ENCODE measurements around the gene DOK1. TPM values are rescaled to one million over a fixed set of nuclear protein-coding genes. Genes with fewer than 3 reads are reported as not detected.

Gene DOK1
- total RNA-seq, 1 donor from 2014 or later: 27.8 TPM

GRCh38 chr2:74576211-74576862 is 21.8 kb downstream of the DOK1 start:
- Mint-ChIP-seq H3K9me3 (ENCODE audit: unreplicated experiment) (no peaks in the 10 kb centered on the region), H3K27ac (ENCODE audit: unreplicated experiment) (no peak overlapping the region), H3K27me3 (ENCODE audit: unreplicated experiment) (no peaks in the 10 kb centered on the region), H3K4me1 (ENCODE audit: unreplicated experiment) (peaks cover 29% of the 10 kb centered on the region), H3K36me3 (ENCODE audit: low read depth, unreplicated experiment) (no peaks in the 10 kb centered on the region), H3K4me3 (ENCODE audit: unreplicated experiment) (no peak overlapping the region)
- no peak for DNase-seq (ENCODE audit: low spot score)
- TF ChIP-seq CTCF (IDR thresholded peaks at IDR 0.05; ENCODE audit: unreplicated experiment): no peak

GRCh38 chr2:74576863-74577229 is 22.3 kb downstream of the DOK1 start:
- Mint-ChIP-seq H3K4me3 (ENCODE audit: unreplicated experiment) (no peak overlapping the region), H3K36me3 (ENCODE audit: low read depth, unreplicated experiment) (no peaks in the 10 kb centered on the region), H3K27me3 (ENCODE audit: unreplicated experiment) (no peaks in the 10 kb centered on the region), H3K9me3 (ENCODE audit: unreplicated experiment) (no peaks in the 10 kb centered on the region), H3K4me1 (ENCODE audit: unreplicated experiment) (peaks cover 29% of the 10 kb centered on the region), H3K27ac (ENCODE audit: unreplicated experiment) (no peak overlapping the region)
- DNase-seq (ENCODE audit: low spot score): no peak
- TF ChIP-seq CTCF (IDR thresholded peaks at IDR 0.05; ENCODE audit: unreplicated experiment): no peak

- Mint-ChIP-seq H3K36me3 (ENCODE audit: low read depth, unreplicated experiment) (no peaks in the 10 kb centered on the region), H3K27ac (ENCODE audit: unreplicated experiment) (peak overlapping the region; percentile 12), H3K9me3 (ENCODE audit: unreplicated experiment) (no peaks in the 10 kb centered on the region), H3K4me1 (ENCODE audit: unreplicated experiment) (peaks cover 29% of the 10 kb centered on the region), H3K4me3 (ENCODE audit: unreplicated experiment) (no peak overlapping the region), H3K27me3 (ENCODE audit: unreplicated experiment) (no peaks in the 10 kb centered on the region)
- no peak for TF ChIP-seq CTCF (IDR thresholded peaks at IDR 0.05; ENCODE audit: unreplicated experiment)
- DNase-seq (ENCODE audit: low spot score): no peak
Observed at GRCh38 chr2:74577448-74577847, 22.9 kb downstream of the DOK1 start.

- H3K4me3 Mint-ChIP-seq (ENCODE audit: unreplicated experiment): no peak overlapping the region
- H3K36me3 Mint-ChIP-seq (ENCODE audit: low read depth, unreplicated experiment): no peaks in the 10 kb centered on the region
- H3K9me3 Mint-ChIP-seq (ENCODE audit: unreplicated experiment): no peaks in the 10 kb centered on the region
- no peaks in the 10 kb centered on the region for H3K27me3 Mint-ChIP-seq (ENCODE audit: unreplicated experiment)
- H3K27ac Mint-ChIP-seq (ENCODE audit: unreplicated experiment): no peak overlapping the region
- DNase-seq (ENCODE audit: low spot score): no peak
- H3K4me1 Mint-ChIP-seq (ENCODE audit: unreplicated experiment): peaks cover 29% of the 10 kb centered on the region
- no peak for TF ChIP-seq CTCF (IDR thresholded peaks at IDR 0.05; ENCODE audit: unreplicated experiment)
Observed at GRCh38 chr2:74578408-74578807, 23.9 kb downstream of the DOK1 start.

GRCh38 chr2:74581463-74581862 is 26.9 kb downstream of the DOK1 start:
- H3K9me3 Mint-ChIP-seq (ENCODE audit: unreplicated experiment): no peaks in the 10 kb centered on the region
- H3K27me3 Mint-ChIP-seq (ENCODE audit: unreplicated experiment): no peaks in the 10 kb centered on the region
- H3K4me3 Mint-ChIP-seq (ENCODE audit: unreplicated experiment): no peak overlapping the region
- peaks cover 18% of the 10 kb centered on the region for H3K4me1 Mint-ChIP-seq (ENCODE audit: unreplicated experiment)
- H3K36me3 Mint-ChIP-seq (ENCODE audit: low read depth, unreplicated experiment): no peaks in the 10 kb centered on the region
- no peak for TF ChIP-seq CTCF (IDR thresholded peaks at IDR 0.05; ENCODE audit: unreplicated experiment)
- H3K27ac Mint-ChIP-seq (ENCODE audit: unreplicated experiment): no peak overlapping the region
- DNase-seq (ENCODE audit: low spot score): no peak

Measured in endothelial cell (in vitro differentiated cells).